Thyroid gland (tissue), 4 donors: ENCODE measurements around the gene ZNF473. TPM values are rescaled to one million over a fixed set of nuclear protein-coding genes. Genes with fewer than 3 reads are reported as not detected.

Experiments
- DNase-seq, 2 donors: peaks; one replicate each; pipeline ENCODE4 v3.0.0-alpha.2; 2019
- H3K27ac ChIP-seq, 3 donors: fragments of 200-600 bp; sonication (generic); 1 replicate in 2 of 3; 2 replicates in 1 of 3; pipeline ENCODE4 v1.5.1; 2016 to 2019; ENCODE audit warnings: mild to moderate bottlenecking in 1 of 3, moderate library complexity in 1 of 3
- H3K27me3 ChIP-seq: fragments of 200-600 bp; sonication (generic); one replicate; pipeline ENCODE4 v1.5.1; 2019
- H3K36me3 ChIP-seq, 2 donors: fragments of 200-600 bp; sonication (generic); one replicate each; pipeline ENCODE4 v1.5.1; 2016 to 2019
- H3K4me1 ChIP-seq, 2 donors: fragments of 200-600 bp; sonication (generic); one replicate each; pipeline ENCODE4 v1.5.1; 2017 to 2019
- H3K4me3 ChIP-seq, 3 donors: fragments of 200-600 bp; sonication (generic); replicated peaks in 1 of 3; 1 replicate in 2 of 3; 2 replicates in 1 of 3; pipeline ENCODE4 v1.5.1; 2016; ENCODE audit warnings: mild to moderate bottlenecking in 1 of 3
- H3K9me3 ChIP-seq: fragments of 200-600 bp; sonication (generic); one replicate; pipeline ENCODE4 v1.5.1; 2017
- POLR2A ChIP-seq, 2 donors: fragments of 450-650 bp; IDR thresholded peaks; one replicate each; pipeline ENCODE4 v1.6.1; 2017; ENCODE audit warnings: antibody characterized with exemption in 2 of 2, mild to moderate bottlenecking in 2 of 2, moderate library complexity in 1 of 2
- WGBS, 2 donors: methylation state at CpG; one replicate each; pipeline ENCODE4 v1.1.5; 2017; 5-methylcytosine and 5-hydroxymethylcytosine counted together
- intact Hi-C: fragments of 100-400 bp; cut with DNase I; formaldehyde crosslinking; loops from one replicate; pipeline ENCODE4 v1.15.1; 2023
- total RNA-seq, 4 donors: library from RNA; depleted of rRNA; stranded (reverse); fragments of >200 nt; gene quantifications; one replicate each; pipeline ENCODE4 v1.2.3, GENCODE V29; 2016
- TF ChIP-seq, protein P1 (sequence below), 6 experiments: fragments of 200-600 bp in 3 of 6; fragments of 450-650 bp in 3 of 6; sonication (generic) in 3 of 6; IDR thresholded peaks; one replicate each; pipeline ENCODE4 v1.5.1; 2016 to 2019; ENCODE audit warnings: antibody characterized with exemption in 6 of 6, mild to moderate bottlenecking in 2 of 6, inconsistent platforms in 1 of 6, moderate library complexity in 1 of 6

The ZNF473 gene
- total RNA-seq, 4 donors from 2014 or later = 7.7 to 15.5 (median 10.5) TPM

- H3K27ac ChIP-seq = no peak overlapping the region
- H3K4me1 ChIP-seq = peaks cover 9 to 11% of the 10 kb centered on the region in 2 donors
- H3K9me3 ChIP-seq = no peaks in the 10 kb centered on the region
- 86 to 91% methylated on average over 11 of the region's 11 CpGs for WGBS, 2 donors
- H3K27me3 ChIP-seq = no peaks in the 10 kb centered on the region
- peaks cover 19 to 27% of the 10 kb centered on the region in 2 donors for H3K36me3 ChIP-seq
- no peak for DNase-seq
- intact Hi-C loops = no loop called here
- H3K4me3 ChIP-seq = no peak overlapping the region
- no peak for TF ChIP-seq POLR2A (IDR thresholded peaks at IDR 0.05)
- TF ChIP-seq, protein P1, sequence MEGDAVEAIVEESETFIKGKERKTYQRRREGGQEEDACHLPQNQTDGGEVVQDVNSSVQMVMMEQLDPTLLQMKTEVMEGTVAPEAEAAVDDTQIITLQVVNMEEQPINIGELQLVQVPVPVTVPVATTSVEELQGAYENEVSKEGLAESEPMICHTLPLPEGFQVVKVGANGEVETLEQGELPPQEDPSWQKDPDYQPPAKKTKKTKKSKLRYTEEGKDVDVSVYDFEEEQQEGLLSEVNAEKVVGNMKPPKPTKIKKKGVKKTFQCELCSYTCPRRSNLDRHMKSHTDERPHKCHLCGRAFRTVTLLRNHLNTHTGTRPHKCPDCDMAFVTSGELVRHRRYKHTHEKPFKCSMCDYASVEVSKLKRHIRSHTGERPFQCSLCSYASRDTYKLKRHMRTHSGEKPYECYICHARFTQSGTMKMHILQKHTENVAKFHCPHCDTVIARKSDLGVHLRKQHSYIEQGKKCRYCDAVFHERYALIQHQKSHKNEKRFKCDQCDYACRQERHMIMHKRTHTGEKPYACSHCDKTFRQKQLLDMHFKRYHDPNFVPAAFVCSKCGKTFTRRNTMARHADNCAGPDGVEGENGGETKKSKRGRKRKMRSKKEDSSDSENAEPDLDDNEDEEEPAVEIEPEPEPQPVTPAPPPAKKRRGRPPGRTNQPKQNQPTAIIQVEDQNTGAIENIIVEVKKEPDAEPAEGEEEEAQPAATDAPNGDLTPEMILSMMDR (IDR thresholded peaks at IDR 0.05) = no peak
Observed at GRCh38 chr19:50030937-50031336, 5.1 kb downstream of the ZNF473 start.

DNA sequence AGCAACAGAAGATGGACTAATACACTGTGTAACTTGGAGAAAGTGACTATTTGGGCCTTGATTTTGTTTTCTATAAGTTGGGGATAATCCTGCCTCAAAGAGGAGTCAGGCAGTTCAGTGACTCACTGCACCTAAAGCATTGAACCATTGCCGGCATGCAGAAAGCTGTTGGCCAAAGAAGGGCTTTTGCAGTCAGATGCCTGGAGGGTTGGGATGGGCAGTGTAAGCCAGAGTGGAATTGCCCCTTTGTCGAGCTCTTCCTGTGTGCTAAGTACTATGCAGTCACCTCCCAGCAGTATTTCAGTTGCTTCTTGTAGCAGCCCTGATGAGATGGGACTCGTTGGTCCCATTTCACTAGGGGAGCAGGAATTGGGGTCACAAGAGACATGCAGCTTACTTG lies 11.1 kb downstream of the ZNF473 start:
- Histone ChIP-seq H3K27ac (no peak overlapping the region), H3K4me1 (no peaks in the 10 kb centered on the region), H3K4me3 (no peak overlapping the region), H3K9me3 (no peaks in the 10 kb centered on the region), H3K27me3 (no peaks in the 10 kb centered on the region), H3K36me3 (peaks cover 47 to 55% of the 10 kb centered on the region in 2 donors)
- DNase-seq = no peak
- WGBS, 2 donors = 89 to 93% methylated on average over 3 of the region's 3 CpGs
- intact Hi-C loops = no loop called here
- TF ChIP-seq, protein P1 (IDR thresholded peaks at IDR 0.05) = no peak
- no peak for TF ChIP-seq POLR2A (IDR thresholded peaks at IDR 0.05)

DNA sequence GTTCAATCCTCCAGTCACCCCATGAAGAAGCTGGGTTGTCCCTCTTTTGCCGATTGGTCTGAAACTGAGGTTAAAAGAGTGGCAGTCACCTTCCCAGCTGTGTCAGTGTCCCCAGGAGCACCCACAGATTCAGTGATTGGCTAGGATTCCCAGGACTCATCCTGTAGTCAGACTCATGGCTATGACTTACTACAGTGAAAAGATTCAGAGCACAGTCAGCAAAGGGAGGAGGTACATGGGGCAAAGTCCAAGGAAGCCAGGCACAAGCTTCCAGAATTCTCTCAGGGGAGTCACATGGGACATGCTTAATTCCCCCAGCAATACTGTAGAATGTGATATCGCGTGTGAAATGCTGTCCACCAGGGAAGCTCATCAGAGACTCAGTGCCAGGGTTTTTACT lies 14.2 kb downstream of the ZNF473 start:
- TF ChIP-seq POLR2A (IDR thresholded peaks at IDR 0.05) = no peak
- TF ChIP-seq, protein P1 (IDR thresholded peaks at IDR 0.05) = no peak
- DNase-seq = no peak
- WGBS, 2 donors = 93 to 100% methylated on average over 3 of the region's 3 CpGs
- Histone ChIP-seq H3K27me3 (no peaks in the 10 kb centered on the region), H3K4me3 (no peak overlapping the region), H3K9me3 (no peaks in the 10 kb centered on the region), H3K4me1 (no peaks in the 10 kb centered on the region), H3K27ac (no peak overlapping the region), H3K36me3 (peaks cover 59 to 60% of the 10 kb centered on the region in 2 donors)
- intact Hi-C loops = no loop called here

DNA sequence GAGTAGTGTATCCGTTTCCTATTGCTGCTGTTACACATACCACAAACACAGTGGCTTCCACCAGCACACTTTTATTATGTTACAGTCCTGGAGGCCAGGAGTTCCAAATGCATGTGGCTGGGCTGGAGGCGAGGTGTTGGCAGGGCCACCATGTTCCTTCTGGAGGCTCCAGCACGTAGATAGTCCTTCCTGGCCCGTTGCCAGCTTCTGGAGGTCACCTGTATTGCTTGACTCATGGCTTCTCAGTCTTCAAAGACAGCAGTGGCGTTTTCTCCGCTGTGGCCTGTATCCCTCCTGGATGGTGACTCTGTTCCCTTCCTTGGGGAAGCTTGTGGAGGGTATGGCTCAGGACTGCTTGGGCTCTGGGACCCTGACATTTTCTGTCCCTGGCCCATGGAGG lies 15.2 kb downstream of the ZNF473 start:
- Histone ChIP-seq H3K4me3 (no peak overlapping the region), H3K4me1 (no peaks in the 10 kb centered on the region), H3K9me3 (no peaks in the 10 kb centered on the region), H3K36me3 (peaks cover 69 to 70% of the 10 kb centered on the region in 2 donors), H3K27me3 (no peaks in the 10 kb centered on the region), H3K27ac (no peak overlapping the region)
- intact Hi-C loops = no loop called here
- TF ChIP-seq, protein P1 (IDR thresholded peaks at IDR 0.05) = no peak
- no peak for TF ChIP-seq POLR2A (IDR thresholded peaks at IDR 0.05)
- 82 to 83% methylated on average over 6 of the region's 6 CpGs for WGBS, 2 donors
- no peak for DNase-seq

- Histone ChIP-seq H3K27ac (no peak overlapping the region), H3K4me1 (no peaks in the 10 kb centered on the region), H3K27me3 (no peaks in the 10 kb centered on the region), H3K9me3 (no peaks in the 10 kb centered on the region), H3K36me3 (peaks cover 63 to 73% of the 10 kb centered on the region in 2 donors), H3K4me3 (no peak overlapping the region)
- TF ChIP-seq, protein P1 (IDR thresholded peaks at IDR 0.05) = no peak
- no peak for TF ChIP-seq POLR2A (IDR thresholded peaks at IDR 0.05)
- no peak for DNase-seq
- WGBS, 2 donors = 91 to 99% methylated on average over 6 of the region's 6 CpGs
- intact Hi-C loops = no loop called here
Observed at GRCh38 chr19:50042363-50043024, 16.7 kb downstream of the ZNF473 start.
